ENCODE results near the gene EDIL3. TPM values are rescaled to one million over a fixed set of nuclear protein-coding genes. Genes with fewer than 3 reads are reported as not detected.
"Not testable (repeated sequence)": the region's sequence is repeated elsewhere in the genome, so short reads cannot be mapped to it uniquely, and the experiment has no call there.

Gene EDIL3
- total and polyA plus RNA-seq, 2 donors (not counting 3 experiments of a cell fraction or from before 2014, with no cell fraction given): 9.1 to 28.8 TPM

GRCh38 chr5:84298628-84299027 lies 86.1 kb downstream of the EDIL3 start:
- Histone ChIP-seq H3K27me3 (ENCODE audit: control insufficient read depth in 2 of 2, insufficient read depth in 2 of 2, low read length in 2 of 2) (no peaks in the 10 kb centered on the region), H3K4me3 (replicated peaks in 1 of 3; ENCODE audit: insufficient read depth in 1 of 3, low read depth in 1 of 3, low read length in 3 of 3) (no peak overlapping the region), H3K9me1 (replicated peaks; ENCODE audit: control insufficient read depth, extremely low read depth, insufficient read depth, low read length) (no peaks in the 10 kb centered on the region), H3K36me3 (ENCODE audit: control insufficient read depth in 2 of 2, extremely low read depth in 1 of 2, insufficient read depth in 2 of 2, low read length in 2 of 2) (no peaks in the 10 kb centered on the region), H3K4me2 (ENCODE audit: insufficient read depth, low read length) (no peak overlapping the region), H4K20me1 (replicated peaks; ENCODE audit: control insufficient read depth, extremely low read depth, insufficient read depth, low read length) (no peaks in the 10 kb centered on the region), H2AFZ (ENCODE audit: low read depth, low read length) (no peak overlapping the region), H3K4me1 (ENCODE audit: control insufficient read depth, extremely low read depth, insufficient read depth, low read length) (peaks cover 26% of the 10 kb centered on the region), H3K27ac (ENCODE audit: insufficient read depth, low read depth, low read length) (no peak overlapping the region), H3K9ac (replicated peaks; ENCODE audit: extremely low read depth, insufficient read depth, low read length) (no peak overlapping the region), H3K9me3 (replicated peaks; ENCODE audit: control insufficient read depth, insufficient read depth, low read length) (no peaks in the 10 kb centered on the region), H3K79me2 (ENCODE audit: control insufficient read depth, insufficient read depth, low read length) (no peaks in the 10 kb centered on the region)
- intact Hi-C loops (cut with micrococcal nuclease): no loop called here
- dilution Hi-C loops (cut with MboI; ENCODE audit: extremely low pct_ligation_motif_present, low sequenced_read_pairs): no loop called here
- CTCF ChIA-PET: no interaction called here
- TF ChIP-seq POLR2AphosphoS5 (IDR thresholded peaks at IDR 0.05; ENCODE audit: insufficient read depth, low read depth, low read length): no peak
- FAIRE-seq (no peak), DNase-seq (ENCODE audit: low read depth, low spot score) (no peak)
- no TSS peak for BruUV-seq (replicated peaks)
- POLR2A ChIA-PET: no interaction called here

DNA sequence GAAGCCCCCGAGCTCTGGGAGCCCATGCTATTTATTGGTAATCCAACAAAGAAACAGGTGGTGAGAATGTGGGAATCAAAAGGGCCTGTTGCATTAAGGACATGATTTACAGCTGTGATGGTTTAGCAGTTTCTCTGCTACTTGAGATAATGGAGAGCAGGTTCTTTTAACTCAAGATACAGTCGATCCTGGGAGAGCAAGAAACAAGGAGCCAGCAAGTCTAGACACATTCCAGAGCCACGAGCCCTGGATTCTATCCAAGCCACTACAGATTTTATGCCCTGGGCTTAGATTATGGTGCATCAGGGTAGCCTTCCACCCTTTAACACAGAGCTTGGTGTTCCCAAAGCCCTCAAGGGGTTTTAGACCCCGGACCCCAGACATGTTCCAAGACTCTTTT lies 87.0 kb downstream of the EDIL3 start:
- H3K4me3 ChIP-seq (replicated peaks in 1 of 3; ENCODE audit: insufficient read depth in 1 of 3, low read depth in 1 of 3, low read length in 3 of 3); H3K27me3 ChIP-seq (ENCODE audit: control insufficient read depth in 2 of 2, insufficient read depth in 2 of 2, low read length in 2 of 2); POLR2A ChIA-PET; dilution Hi-C loops (cut with MboI; ENCODE audit: extremely low pct_ligation_motif_present, low sequenced_read_pairs); H3K27ac ChIP-seq (ENCODE audit: insufficient read depth, low read depth, low read length); H3K79me2 ChIP-seq (ENCODE audit: control insufficient read depth, insufficient read depth, low read length); H4K20me1 ChIP-seq (replicated peaks; ENCODE audit: control insufficient read depth, extremely low read depth, insufficient read depth, low read length); BruUV-seq (replicated peaks); intact Hi-C loops (cut with micrococcal nuclease); FAIRE-seq; H3K4me2 ChIP-seq (ENCODE audit: insufficient read depth, low read length); H3K9ac ChIP-seq (replicated peaks; ENCODE audit: extremely low read depth, insufficient read depth, low read length); CTCF ChIA-PET; H3K9me3 ChIP-seq (replicated peaks; ENCODE audit: control insufficient read depth, insufficient read depth, low read length); DNase-seq (ENCODE audit: low read depth, low spot score); H3K9me1 ChIP-seq (replicated peaks; ENCODE audit: control insufficient read depth, extremely low read depth, insufficient read depth, low read length); H3K36me3 ChIP-seq (ENCODE audit: control insufficient read depth in 2 of 2, extremely low read depth in 1 of 2, insufficient read depth in 2 of 2, low read length in 2 of 2); H2AFZ ChIP-seq (ENCODE audit: low read depth, low read length): not testable (repeated sequence)
- H3K4me1 ChIP-seq (ENCODE audit: control insufficient read depth, extremely low read depth, insufficient read depth, low read length): peaks cover 20% of the 10 kb centered on the region
